K562 (cell line): Measurements from ENCODE around the gene TFB2M. TPM values are rescaled to one million over a fixed set of nuclear protein-coding genes. Genes with fewer than 3 reads are reported as not detected.

Experiments used
- ATAC-seq: fragments of 200-7000 bp; cut with Tn5 transposase; 3 replicates; pipeline ENCODE4 v1.9.1; 2020; ENCODE audit warnings: moderate library complexity
- BruUV-seq: library from RNA; stranded (reverse); fragments of 400-500 nt; replicated peaks from 2 replicates; lab custom pipeline; 2021; lab: Mats Ljungman, UMichigan
- CTCF ChIA-PET: fragments of 300-600 bp; formaldehyde crosslinking; extraction: SDS; loops from one replicate; lab custom pipeline; 2021; ENCODE audit warnings: low intra/inter-chr PET ratio; lab: Yijun Ruan, JAX
- POLR2A ChIA-PET: fragments of 300-600, 350-650 bp; sonication (Branson Sonifier 250); formaldehyde crosslinking; extraction: SDS; loops from one replicate; lab custom pipeline; 2021; ENCODE audit warnings: antibody characterized with exemption, inconsistent platforms; lab: Yijun Ruan, JAX
- DNase-seq, 4 experiments: peaks; one replicate each; pipeline versions ENCODE4 v3.0.0 to v3.0.0-alpha.2; 2011 to 2018; ENCODE audit warnings: low spot score in 3 of 4, mixed read lengths in 3 of 4; ENCODE audit errors: extremely low read depth in 1 of 4
- FAIRE-seq: peaks from 2 replicates; lab custom pipeline; 2011; peaks lifted over from hg19 to GRCh38; lab: Jason Lieb, UNC
- H2AFZ ChIP-seq: 2 replicates; pipeline ENCODE4 v1.6.0; 2011; ENCODE audit warnings: low read depth, low read length, control low read depth, inconsistent platforms
- H3K27ac ChIP-seq: fragments of 200-600 bp; 3 replicates; pipeline ENCODE4 v1.8.0; 2011; ENCODE audit warnings: low read depth, mild to moderate bottlenecking, control low read depth, inconsistent platforms, low read length, moderate library complexity, mixed read lengths; ENCODE audit errors: extremely low read depth
- H3K27me3 ChIP-seq, 2 experiments: fragments of 300-600 bp in 1 of 2; 2 replicates in 1 of 2; 3 replicates in 1 of 2; pipeline versions ENCODE4 v1.6.0 to v1.8.0; 2011; ENCODE audit warnings: inconsistent platforms in 2 of 2, low read length in 2 of 2, mild to moderate bottlenecking in 1 of 2, mixed read lengths in 1 of 2, moderate library complexity in 1 of 2; ENCODE audit not compliant: control insufficient read depth in 2 of 2, insufficient read depth in 2 of 2
- H3K36me3 ChIP-seq: fragments of 300-600 bp; 3 replicates; pipeline ENCODE4 v1.8.0; 2011; ENCODE audit warnings: mild to moderate bottlenecking, low read length, inconsistent platforms; ENCODE audit not compliant: control insufficient read depth, insufficient read depth
- H3K4me1 ChIP-seq, 2 experiments: fragments of 200-600 bp in 1 of 2; replicated peaks in 1 of 2; 2 replicates in 1 of 2; 3 replicates in 1 of 2; pipeline versions ENCODE4 v1.5.1 to v1.8.0; 2011; ENCODE audit warnings: inconsistent platforms in 2 of 2, low read length in 2 of 2, mild to moderate bottlenecking in 1 of 2, mixed read lengths in 1 of 2, moderate library complexity in 1 of 2; ENCODE audit not compliant: control insufficient read depth in 2 of 2, insufficient read depth in 2 of 2
- H3K4me2 ChIP-seq: 2 replicates; pipeline ENCODE4 v1.6.1; 2011; ENCODE audit warnings: low read length, control low read depth, inconsistent platforms, mixed read lengths; ENCODE audit not compliant: insufficient read depth
- H3K4me3 ChIP-seq: fragments of 200-600 bp; sonication (generic), shearing (Covaris generic); 2 replicates; pipeline ENCODE4 v1.5.1; 2016; ENCODE audit warnings: control low read depth, inconsistent platforms
- H3K79me2 ChIP-seq: fragments of 200-600 bp; 3 replicates; pipeline ENCODE4 v1.8.0; 2011; ENCODE audit warnings: low read length, inconsistent platforms; ENCODE audit not compliant: control insufficient read depth, insufficient read depth
- H3K9ac ChIP-seq, 2 experiments: 2 replicates each; pipeline versions ENCODE4 v1.6.0 to v1.6.1; 2011; ENCODE audit warnings: low read depth in 2 of 2, low read length in 2 of 2, control low read depth in 1 of 2, inconsistent platforms in 1 of 2, mild to moderate bottlenecking in 1 of 2, mixed read lengths in 1 of 2; ENCODE audit not compliant: insufficient read depth in 1 of 2
- H3K9me1 ChIP-seq: one replicate; pipeline ENCODE4 v1.6.0; 2011; ENCODE audit warnings: inconsistent platforms, mild to moderate bottlenecking, low read length, moderate library complexity; ENCODE audit not compliant: control insufficient read depth, insufficient read depth
- H3K9me3 ChIP-seq: replicated peaks from 2 replicates; pipeline ENCODE4 v1.5.1; 2011; ENCODE audit warnings: low read depth, low read length, inconsistent platforms; ENCODE audit not compliant: control insufficient read depth, insufficient read depth
- H4K20me1 ChIP-seq: replicated peaks from 2 replicates; pipeline ENCODE4 v1.6.1; 2011; ENCODE audit warnings: low read length, inconsistent platforms, mixed read lengths; ENCODE audit not compliant: control insufficient read depth, insufficient read depth
- HCFC1 ChIP-seq: IDR thresholded peaks from 2 replicates; pipeline ENCODE4 v1.6.1; 2012; ENCODE audit warnings: low read depth, low read length, improper control_type of control experiment
- HSF4 ChIP-seq: fragments of 250-450 bp; sonication (Bioruptor Pico); IDR thresholded peaks from 2 replicates; pipeline ENCODE4 v2.1.2; 2022; ENCODE audit warnings: mild to moderate bottlenecking, moderate library complexity, borderline replicate concordance
- MEF2A ChIP-seq: IDR thresholded peaks from 2 replicates; pipeline ENCODE4 v1.6.1; 2011; ENCODE audit warnings: low read depth, mild to moderate bottlenecking, low read length, moderate library complexity; ENCODE audit not compliant: control insufficient read depth
- SREBF2 ChIP-seq: sonication (generic); formaldehyde crosslinking; IDR thresholded peaks from 2 replicates; pipeline ENCODE4 v1.4.0; 2020; ENCODE audit warnings: mild to moderate bottlenecking, missing genetic modification reagents
- XRCC3 ChIP-seq: fragments of 450-650 bp; IDR thresholded peaks from 2 replicates; pipeline ENCODE4 v1.6.1; 2017; ENCODE audit warnings: mild to moderate bottlenecking, moderate library complexity
- XRCC4 ChIP-seq: IDR thresholded peaks from one replicate; pipeline ENCODE4 v1.6.1; 2011; ENCODE audit not compliant: insufficient read depth, insufficient read length; ENCODE audit errors: extremely low read depth
- ZNF175 ChIP-seq: fragments of 200-800 bp; sonication (Bioruptor generic); IDR thresholded peaks from 2 replicates; pipeline ENCODE4 v1.6.1; 2016; ENCODE audit warnings: low read depth, mild to moderate bottlenecking, missing genetic modification characterization, missing compliant biosample characterization
- ZNF347 ChIP-seq: fragments of 450-650 bp; formaldehyde crosslinking; IDR thresholded peaks from 2 replicates; pipeline ENCODE4 v1.4.0; 2020; ENCODE audit warnings: low read depth, mild to moderate bottlenecking, moderate library complexity
- WGBS: fragments of 100-300 bp; shearing (Covaris generic); methylation state at CpG from one replicate; pipeline ENCODE4 v1.1.6; 2016; ENCODE audit warnings: low coverage, mixed read lengths; ENCODE audit not compliant: insufficient coverage; ENCODE audit errors: missing lambda C conversion rate; 5-methylcytosine and 5-hydroxymethylcytosine counted together
- in situ Hi-C: fragments of 300-500 bp; cut with MboI; formaldehyde crosslinking; loops from 4 replicates; pipeline ENCODE4 v1.15.0; 2018; ENCODE audit warnings: inconsistent platforms, mixed read lengths
- intact Hi-C: fragments of 100-400 bp; cut with micrococcal nuclease; formaldehyde crosslinking; loops from 2 replicates; pipeline ENCODE4 v1.14.2; 2022
- polyA plus RNA-seq, 8 experiments: library from polyadenylated mRNA; depleted of rRNA in 4 of 8; stranded (reverse) in 5 of 8; unstranded in 3 of 8; fragments of >200 nt; fragmentation: Nextera tagmentation in 2 of 8; fragmentation: Illumina TruSeq in 1 of 8; extraction: Ambion mirVana in 2 of 8; extraction: Trizol in 1 of 8; gene quantifications; 2 replicates each; pipeline versions ENCODE4 v1.2.1 to v1.2.3, GENCODE V29; 2011 to 2014; ENCODE audit warnings: inconsistent platforms in 1 of 8, missing spikeins in 1 of 8
- total RNA-seq, 7 experiments: library from RNA; depleted of rRNA in 6 of 7; stranded (reverse); fragments of >200 nt in 6 of 7; fragmentation: Illumina TruSeq in 2 of 7; extraction: Trizol in 2 of 7; gene quantifications; 2 replicates each; pipeline versions ENCODE4 v1.2.1 to v1.2.3, GENCODE V29; 2011 to 2021; ENCODE audit warnings: low replicate concordance in 1 of 7
- TF ChIP-seq, protein P1 (sequence below): fragments of 250-450 bp; sonication (Bioruptor Pico); IDR thresholded peaks from 2 replicates; pipeline ENCODE4 v1.4.0; 2020; ENCODE audit warnings: mild to moderate bottlenecking
- TF ChIP-seq, protein P2 (sequence below): fragments of 250-450 bp; sonication (Bioruptor Pico); IDR thresholded peaks from 2 replicates; pipeline ENCODE4 v1.4.0; 2020; ENCODE audit warnings: borderline replicate concordance

TFB2M gene
- total and polyA plus RNA-seq, 9 of the 15 experiments (the other 6 are each of a cell fraction or from before 2014, with no cell fraction given), result 55.1 to 162 (median 70.6) TPM

DNA sequence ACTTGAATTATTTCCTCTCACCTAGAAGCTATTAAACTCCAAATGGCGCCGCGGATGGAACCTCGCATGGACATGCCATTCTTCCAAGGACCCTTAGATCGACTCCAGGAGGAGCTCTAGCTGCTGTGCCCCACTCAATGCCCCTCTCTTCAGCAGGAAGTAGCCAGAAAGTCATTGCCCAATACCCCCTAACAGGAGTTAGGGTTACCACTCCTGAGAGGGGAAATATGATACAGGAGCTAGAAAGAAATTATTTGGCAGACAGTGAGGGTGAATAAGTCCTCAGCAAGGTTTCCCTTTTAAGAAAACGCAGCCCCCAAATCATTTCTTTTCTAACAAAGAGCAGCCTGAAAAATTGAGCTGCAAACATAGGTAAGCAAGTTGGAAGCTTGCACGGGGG, 28.6 kb downstream of the TFB2M start:
- no peak for ATAC-seq
- FAIRE-seq, result no peak
- Histone ChIP-seq H3K9me1 (no peaks in the 10 kb centered on the region), H3K27ac (no peak overlapping the region), H3K4me1 (no peaks in the 10 kb centered on the region), H3K36me3 (peaks cover 22% of the 10 kb centered on the region), H3K4me2 (no peak overlapping the region), H3K27me3 (peaks cover 3 to 8% of the 10 kb centered on the region in 2 experiments; a peak in 3 of 5 replicates), H3K4me3 (no peak overlapping the region), H3K79me2 (no peaks in the 10 kb centered on the region), H2AFZ (no peak overlapping the region), H3K9ac (no peak overlapping the region), H4K20me1 (no peaks in the 10 kb centered on the region), H3K9me3 (no peaks in the 10 kb centered on the region)
- intact Hi-C loops (no loop called here), in situ Hi-C loops (no loop called here)
- DNase-seq, result no peak
- CTCF ChIA-PET, result no interaction called here
- WGBS, result 67% methylated on average over 7 of the region's 7 CpGs
- TF ChIP-seq SREBF2 (CRISPR knock-in tag) (no peak), XRCC4 (no peak), HSF4 (no peak), XRCC3 (no peak), ZNF175 (no peak), MEF2A (no peak), ZNF347 (CRISPR knock-in tag) (no peak), HCFC1 (no peak)
- TF ChIP-seq, protein P1, sequence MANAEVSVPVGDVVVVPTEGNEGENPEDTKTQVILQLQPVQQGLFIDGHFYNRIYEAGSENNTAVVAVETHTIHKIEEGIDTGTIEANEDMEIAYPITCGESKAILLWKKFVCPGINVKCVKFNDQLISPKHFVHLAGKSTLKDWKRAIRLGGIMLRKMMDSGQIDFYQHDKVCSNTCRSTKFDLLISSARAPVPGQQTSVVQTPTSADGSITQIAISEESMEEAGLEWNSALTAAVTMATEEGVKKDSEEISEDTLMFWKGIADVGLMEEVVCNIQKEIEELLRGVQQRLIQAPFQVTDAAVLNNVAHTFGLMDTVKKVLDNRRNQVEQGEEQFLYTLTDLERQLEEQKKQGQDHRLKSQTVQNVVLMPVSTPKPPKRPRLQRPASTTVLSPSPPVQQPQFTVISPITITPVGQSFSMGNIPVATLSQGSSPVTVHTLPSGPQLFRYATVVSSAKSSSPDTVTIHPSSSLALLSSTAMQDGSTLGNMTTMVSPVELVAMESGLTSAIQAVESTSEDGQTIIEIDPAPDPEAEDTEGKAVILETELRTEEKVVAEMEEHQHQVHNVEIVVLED (CRISPR knock-in tag), result no peak
- TF ChIP-seq, protein P2, sequence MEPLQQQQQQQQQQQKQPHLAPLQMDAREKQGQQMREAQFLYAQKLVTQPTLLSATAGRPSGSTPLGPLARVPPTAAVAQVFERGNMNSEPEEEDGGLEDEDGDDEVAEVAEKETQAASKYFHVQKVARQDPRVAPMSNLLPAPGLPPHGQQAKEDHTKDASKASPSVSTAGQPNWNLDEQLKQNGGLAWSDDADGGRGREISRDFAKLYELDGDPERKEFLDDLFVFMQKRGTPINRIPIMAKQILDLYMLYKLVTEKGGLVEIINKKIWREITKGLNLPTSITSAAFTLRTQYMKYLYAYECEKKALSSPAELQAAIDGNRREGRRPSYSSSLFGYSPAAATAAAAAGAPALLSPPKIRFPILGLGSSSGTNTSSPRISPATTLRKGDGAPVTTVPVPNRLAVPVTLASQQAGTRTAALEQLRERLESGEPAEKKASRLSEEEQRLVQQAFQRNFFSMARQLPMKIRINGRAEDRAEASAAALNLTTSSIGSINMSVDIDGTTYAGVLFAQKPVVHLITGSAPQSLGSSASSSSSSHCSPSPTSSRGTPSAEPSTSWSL (CRISPR knock-in tag), result no peak
- POLR2A ChIA-PET, result no interaction called here
- no TSS peak for BruUV-seq
